Small intestine (tissue), 7 donors: Measurements from ENCODE around the gene KCNJ18. TPM values are rescaled to one million over a fixed set of nuclear protein-coding genes. Genes with fewer than 3 reads are reported as not detected.
"Not testable (repeated sequence)": the region's sequence is repeated elsewhere in the genome, so short reads cannot be mapped to it uniquely, and the experiment has no call there.

Experiments used
- DNase-seq, 2 donors: peaks; one replicate each; pipeline versions ENCODE4 v3.0.0 to v3.0.0-alpha.2; 2013
- FAIRE-seq: peaks from 2 replicates; lab custom pipeline; 2012; peaks lifted over from hg19 to GRCh38; lab: Jason Lieb, UNC
- H3K27ac ChIP-seq, 3 donors: one replicate each; pipeline ENCODE4 v1.5.1; 2013; ENCODE audit warnings: low read length in 2 of 3, mild to moderate bottlenecking in 2 of 3, control low read depth in 1 of 3, inconsistent platforms in 1 of 3, low read depth in 1 of 3, moderate library complexity in 1 of 3
- H3K27me3 ChIP-seq, 3 donors: one replicate each; pipeline ENCODE4 v1.6.1; 2013; ENCODE audit warnings: low read length in 3 of 3, inconsistent platforms in 1 of 3; ENCODE audit not compliant: control insufficient read depth in 3 of 3, insufficient read depth in 3 of 3
- H3K36me3 ChIP-seq, 3 donors: one replicate each; pipeline ENCODE4 v1.6.1; 2013; ENCODE audit warnings: low read length in 3 of 3, inconsistent platforms in 1 of 3, low read depth in 1 of 3, mild to moderate bottlenecking in 1 of 3, moderate library complexity in 1 of 3; ENCODE audit not compliant: control insufficient read depth in 3 of 3, insufficient read depth in 2 of 3
- H3K4me1 ChIP-seq, 3 donors: one replicate each; pipeline ENCODE4 v1.6.1; 2013; ENCODE audit warnings: low read length in 2 of 3, inconsistent platforms in 1 of 3, low read depth in 1 of 3, mild to moderate bottlenecking in 1 of 3, moderate library complexity in 1 of 3; ENCODE audit not compliant: control insufficient read depth in 3 of 3, insufficient read depth in 2 of 3
- H3K4me3 ChIP-seq, 3 donors: one replicate each; pipeline ENCODE4 v1.5.1; 2013; ENCODE audit warnings: low read length in 3 of 3, control low read depth in 1 of 3, inconsistent platforms in 1 of 3, low read depth in 1 of 3, mild to moderate bottlenecking in 1 of 3, moderate library complexity in 1 of 3
- H3K9me3 ChIP-seq, 2 donors: one replicate each; pipeline ENCODE4 v1.6.1; 2013; ENCODE audit warnings: low read depth in 1 of 2, low read length in 1 of 2; ENCODE audit not compliant: control insufficient read depth in 2 of 2, insufficient read depth in 1 of 2
- WGBS, 3 donors: extraction: QIAGEN DNeasy Blood & Tissue Kit; methylation state at CpG; one replicate each; pipeline ENCODE4 v1.1.7; 2013; 5-methylcytosine and 5-hydroxymethylcytosine counted together
- polyA plus RNA-seq, 4 donors: library from polyadenylated mRNA; stranded (reverse) in 3 of 4; unstranded in 1 of 4; fragments of 200-250 nt in 3 of 4; fragments of 120-200 nt in 1 of 4; gene quantifications; one replicate each; pipeline versions ENCODE4 v1.2.1 to v1.2.3, GENCODE V29; 2013
- donor health status: healthy with polysubstance abuse.
- donor health status: control.
- donor health status: control.
- donor health status: Bipolar disorder and iron deficiency.
- donor health status: healthy.

The KCNJ18 gene
- polyA plus RNA-seq, 4 donors = not detected

- Histone ChIP-seq H3K27ac (no peak overlapping the region), H3K36me3 (no peaks in the 10 kb centered on the region), H3K9me3 (peaks cover 0 to 35% of the 10 kb centered on the region in 2 donors), H3K27me3 (no peaks in the 10 kb centered on the region), H3K4me3 (no peak overlapping the region), H3K4me1 (no peaks in the 10 kb centered on the region)
- DNase-seq (no peak), FAIRE-seq (no peak)
- WGBS, 3 donors = 70 to 74% (median 71%) methylated on average over 23 of the region's 23 CpGs
These were observed 5.9 kb upstream of the KCNJ18 start for GRCh38 chr17:21686165-21687015.

GRCh38 chr17:21687136-21687953, 5.0 kb upstream of the KCNJ18 start:
- no peak for FAIRE-seq
- 75 to 80% (median 77%) methylated on average over 19 of the region's 19 CpGs for WGBS, 3 donors

GRCh38 chr17:21688293-21688949, 3.9 kb upstream of the KCNJ18 start:
- H3K36me3 ChIP-seq = no peaks in the 10 kb centered on the region
- no peak overlapping the region for H3K27ac ChIP-seq
- no peaks in the 10 kb centered on the region for H3K4me1 ChIP-seq
- DNase-seq = no peak
- FAIRE-seq = no peak
- peaks cover 0 to 43% of the 10 kb centered on the region in 2 donors for H3K9me3 ChIP-seq
- no peaks in the 10 kb centered on the region for H3K27me3 ChIP-seq
- WGBS, 3 donors = 74 to 81% (median 80%) methylated on average over 11 of the region's 11 CpGs
- H3K4me3 ChIP-seq = no peak overlapping the region

More at GRCh38 chr17:21687136-21687953, 5.0 kb upstream of the KCNJ18 start:
- Histone ChIP-seq H3K36me3 (no peaks in the 10 kb centered on the region), H3K27me3 (no peaks in the 10 kb centered on the region), H3K27ac (no peak overlapping the region), H3K4me3 (no peak overlapping the region), H3K4me1 (no peaks in the 10 kb centered on the region), H3K9me3 (peaks cover 0 to 41% of the 10 kb centered on the region in 2 donors)
- no peak for DNase-seq

GRCh38 chr17:21689604-21690003, 2.7 kb upstream of the KCNJ18 start:
- Histone ChIP-seq H3K4me1 (no peaks in the 10 kb centered on the region), H3K9me3 (peaks cover 0 to 43% of the 10 kb centered on the region in 2 donors), H3K27ac (no peak overlapping the region), H3K36me3 (no peaks in the 10 kb centered on the region), H3K4me3 (no peak overlapping the region), H3K27me3 (no peaks in the 10 kb centered on the region)
- no peak for FAIRE-seq
- no peak for DNase-seq
- 79 to 82% (median 81%) methylated on average over 7 of the region's 7 CpGs for WGBS, 3 donors

- H3K9me3 ChIP-seq = peaks cover 0 to 40% of the 10 kb centered on the region in 2 donors
- FAIRE-seq, H3K36me3 ChIP-seq, H3K4me1 ChIP-seq, H3K4me3 ChIP-seq, DNase-seq, H3K27ac ChIP-seq, H3K27me3 ChIP-seq: not testable (repeated sequence)
- 45 to 47% (median 46%) methylated on average over 2 of the region's 2 CpGs for WGBS, 3 donors
These were observed 1.5 kb upstream of the KCNJ18 start for GRCh38 chr17:21690811-21691210.

- FAIRE-seq, DNase-seq, H3K4me1 ChIP-seq, H3K27me3 ChIP-seq, H3K36me3 ChIP-seq, H3K27ac ChIP-seq, H3K4me3 ChIP-seq: not testable (repeated sequence)
- H3K9me3 ChIP-seq = peaks cover 0 to 33% of the 10 kb centered on the region in 2 donors
- WGBS, 3 donors = 76 to 86% (median 81%) methylated on average over 6 of the region's 6 CpGs
These were observed 842 bp upstream of the KCNJ18 start for GRCh38 chr17:21691481-21691880.

GRCh38 chr17:21692704-21693065, 362 bp downstream of the KCNJ18 start:
- H3K4me1 ChIP-seq, H3K27me3 ChIP-seq, H3K36me3 ChIP-seq, FAIRE-seq, H3K4me3 ChIP-seq, H3K27ac ChIP-seq, DNase-seq: not testable (repeated sequence)
- WGBS, 3 donors = 62 to 72% (median 65%) methylated on average over 11 to 12 of the region's 12 CpGs
- H3K9me3 ChIP-seq = peaks cover 0 to 30% of the 10 kb centered on the region in 2 donors

- H3K4me1 ChIP-seq, H3K27me3 ChIP-seq: not testable (repeated sequence)
- 57 to 63% (median 61%) methylated on average over 6 of the region's 6 CpGs for WGBS, 3 donors
These were observed 1.1 kb downstream of the KCNJ18 start for GRCh38 chr17:21693391-21693796.

More at GRCh38 chr17:21693391-21693796, 1.1 kb downstream of the KCNJ18 start:
- DNase-seq, H3K36me3 ChIP-seq, FAIRE-seq, H3K4me3 ChIP-seq, H3K27ac ChIP-seq: not testable (repeated sequence)
- H3K9me3 ChIP-seq = peaks cover 0 to 26% of the 10 kb centered on the region in 2 donors
